Kidney capillary endothelial cell (primary cell): ENCODE data around the gene NUP214.
"Not testable (repeated sequence)": the region's sequence is repeated elsewhere in the genome, so short reads cannot be mapped to it uniquely, and the experiment has no call there.

Experiments
- DNase-seq: peaks from one replicate; pipeline ENCODE4 v3.0.0-alpha.2; 2018; ENCODE audit warnings: low spot score

Gene NUP214

GRCh38 chr9:131193051-131193450 is 67.7 kb downstream of the NUP214 start:
- no peak for DNase-seq

GRCh38 chr9:131194762-131195161 is 69.4 kb downstream of the NUP214 start:
- no peak for DNase-seq

GRCh38 chr9:131197160-131197911 is 72.0 kb downstream of the NUP214 start:
- DNase-seq: no peak

- DNase-seq: no peak
These were observed 72.8 kb downstream of the NUP214 start for GRCh38 chr9:131198041-131198715.

DNA sequence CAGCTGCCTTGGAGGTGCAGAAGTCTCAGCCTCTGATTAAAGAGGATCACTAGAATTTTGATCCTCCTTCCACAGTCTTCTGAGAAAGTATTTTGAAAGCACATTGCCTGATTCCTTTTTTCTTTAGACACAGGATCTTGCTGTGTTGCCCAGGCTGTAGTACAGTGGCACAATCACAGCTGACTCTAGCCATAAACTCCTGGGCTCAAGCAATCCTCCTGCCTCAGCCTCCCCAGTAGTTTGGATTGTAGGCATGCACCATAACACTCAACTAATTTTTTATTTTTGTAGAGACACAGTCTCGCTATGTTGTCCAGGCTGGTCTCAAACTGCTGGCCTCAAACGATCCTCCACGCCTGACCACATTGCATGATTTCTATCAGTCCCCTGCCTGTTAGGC is 76.5 kb downstream of the NUP214 start:
- DNase-seq: no peak

DNA sequence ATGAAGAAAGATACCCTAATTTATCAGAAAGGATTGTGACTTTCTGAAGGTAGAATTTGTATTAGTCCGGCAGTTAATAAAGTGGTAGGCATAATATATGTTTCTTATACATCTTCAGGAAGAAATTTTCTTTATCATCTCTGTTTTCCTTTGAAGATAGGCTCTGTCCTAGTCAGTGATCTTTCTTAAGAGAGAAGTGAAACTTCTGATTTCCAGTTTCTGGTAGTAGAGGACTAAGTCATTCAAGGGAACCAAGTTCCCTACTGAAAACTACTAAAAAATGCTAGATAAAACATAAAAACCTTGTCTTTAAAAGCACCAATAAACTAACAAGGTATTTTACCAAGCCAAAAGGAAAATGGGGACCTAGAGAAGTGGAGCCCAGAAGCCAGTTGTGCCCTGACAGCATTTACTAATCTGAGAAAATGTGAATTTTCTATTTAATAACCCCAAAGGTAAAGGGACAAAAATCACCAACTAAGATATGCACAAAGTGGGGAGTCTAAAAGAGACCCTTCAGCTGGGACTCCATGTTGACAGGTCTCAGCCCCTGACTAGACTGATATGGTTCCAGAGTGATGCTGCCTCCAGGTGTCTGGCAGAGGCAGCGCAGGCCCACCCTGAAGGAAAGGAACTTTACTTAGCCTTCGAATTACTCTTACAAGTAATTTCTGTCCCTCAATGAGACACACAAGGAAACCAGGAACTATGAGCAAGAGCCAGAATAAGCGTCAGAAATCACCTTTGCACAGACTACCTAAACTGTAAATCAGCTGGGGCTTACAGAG is 78.2 kb downstream of the NUP214 start:
- DNase-seq: no peak

DNA sequence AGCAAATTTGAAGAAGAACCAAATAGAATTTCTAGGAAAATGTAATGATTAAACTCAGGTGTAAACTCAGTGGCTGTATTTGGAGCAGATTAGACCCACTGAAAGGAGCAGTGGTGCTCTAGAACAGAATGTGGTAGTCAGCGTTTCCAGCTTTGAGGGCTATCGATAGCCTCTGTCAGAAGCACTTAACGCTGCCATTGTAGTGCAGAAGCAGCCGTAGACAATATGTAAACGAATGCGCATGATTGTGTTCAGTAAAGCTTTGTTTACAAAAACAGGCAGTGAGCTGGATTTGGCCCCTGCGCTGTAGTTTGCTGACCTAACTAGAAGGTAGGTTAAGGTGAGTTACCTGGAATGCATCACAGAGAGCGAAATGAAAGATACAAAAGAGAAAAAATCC is 78.9 kb downstream of the NUP214 start:
- DNase-seq: no peak

- DNase-seq: no peak
These were observed 81.1 kb downstream of the NUP214 start for GRCh38 chr9:131206495-131206894.

DNA sequence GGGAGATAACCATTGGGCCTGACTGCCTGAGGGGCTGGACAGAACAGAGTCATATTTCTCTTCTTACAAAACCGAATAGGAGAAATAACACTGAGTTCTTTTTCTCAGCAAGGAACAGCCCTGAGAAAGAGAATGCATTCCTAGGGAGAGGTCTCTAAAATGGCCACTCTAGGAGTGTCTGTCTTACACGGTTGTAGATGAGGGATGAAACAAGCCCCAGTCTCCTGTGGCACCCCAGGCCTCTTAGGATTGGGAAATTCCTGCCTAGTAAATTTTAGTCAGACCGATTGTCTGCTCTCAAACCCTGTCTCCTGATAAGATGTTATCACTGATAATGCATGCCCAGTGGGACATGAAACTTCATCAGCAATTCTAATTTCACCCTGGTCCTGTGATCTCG is 86.5 kb downstream of the NUP214 start:
- not testable (repeated sequence) for DNase-seq

DNA sequence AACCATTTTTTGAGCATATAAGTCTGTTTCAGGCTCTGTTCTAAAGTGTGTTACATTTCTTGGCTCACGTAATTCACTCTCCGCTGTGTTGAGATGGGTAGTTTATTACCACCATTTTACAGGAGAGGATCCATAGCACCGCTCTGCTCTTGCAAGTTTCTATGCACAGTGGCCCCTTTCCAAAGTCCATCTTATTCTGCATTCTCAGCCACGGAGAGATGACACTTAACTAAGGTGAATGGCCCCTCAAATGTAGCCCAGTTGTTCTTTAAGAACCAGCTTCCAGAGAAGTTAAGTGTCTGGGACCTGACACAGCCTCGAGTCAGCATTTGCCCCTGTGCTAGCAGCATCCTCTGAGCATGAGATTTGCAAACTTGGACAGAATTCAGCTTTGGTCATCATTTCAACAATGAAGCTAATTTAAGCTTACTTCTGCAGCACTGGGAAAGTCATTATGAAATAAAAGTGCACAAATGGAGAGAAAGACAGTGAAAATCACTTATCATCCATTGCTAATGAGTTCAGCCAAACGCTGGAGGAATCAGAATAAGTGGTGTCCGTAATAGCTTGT is 89.0 kb downstream of the NUP214 start:
- DNase-seq: peak; percentile 38

DNA sequence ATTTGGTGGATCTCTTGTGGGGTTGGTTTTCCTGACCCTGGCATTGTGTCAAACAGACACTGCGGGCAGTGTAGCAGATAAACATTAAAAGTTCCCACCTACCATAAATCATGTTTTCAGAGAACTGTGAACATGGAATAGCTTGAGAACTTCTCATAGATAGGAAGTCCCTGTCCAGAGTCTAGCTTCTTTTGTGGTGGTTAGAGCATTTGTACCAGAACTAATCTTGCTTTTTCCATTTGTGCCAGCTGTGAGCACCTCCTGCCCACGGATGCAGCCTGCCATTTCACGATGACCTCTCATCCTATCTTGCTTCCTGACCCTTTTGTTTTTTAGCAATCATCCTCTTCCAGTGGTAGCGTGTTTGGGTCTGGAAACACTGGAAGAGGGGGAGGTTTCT is 89.5 kb downstream of the NUP214 start:
- peak; percentile 54 for DNase-seq

GRCh38 chr9:131216806-131217205 is 91.4 kb downstream of the NUP214 start:
- DNase-seq: peak; percentile 61

DNA sequence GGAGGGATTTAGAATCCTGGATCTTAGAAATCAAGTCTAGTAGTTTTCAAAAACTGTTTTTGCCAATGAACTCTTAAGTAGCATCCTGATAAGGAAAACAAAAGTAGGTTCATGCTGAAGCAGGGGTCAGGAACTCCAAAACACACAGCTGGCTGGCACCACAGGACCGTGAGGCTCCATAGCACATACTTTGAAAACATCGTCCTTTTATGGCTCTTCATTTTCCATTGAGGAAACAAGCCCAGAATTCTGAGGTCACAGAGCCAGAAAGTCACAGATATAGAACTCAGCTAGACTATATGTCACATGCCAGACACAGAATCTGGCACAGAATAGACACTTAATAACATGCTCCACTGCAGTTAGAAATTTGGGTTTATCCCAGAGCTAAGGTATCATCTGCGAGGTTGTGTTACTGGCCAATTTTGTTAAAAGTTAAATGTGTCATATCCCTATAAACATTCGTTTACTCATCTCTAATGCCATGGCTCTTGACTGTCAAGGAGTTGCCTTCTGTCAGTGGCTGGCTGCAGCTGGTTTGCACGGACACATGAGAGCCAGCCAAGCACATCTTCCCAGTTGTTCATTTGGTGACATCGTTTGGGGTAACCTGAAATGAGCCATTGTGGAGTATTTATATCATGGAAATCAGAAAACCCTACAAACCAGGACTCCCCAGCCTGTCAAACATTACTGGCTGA is 92.1 kb downstream of the NUP214 start:
- DNase-seq: no peak

- no peak for DNase-seq
These were observed 93.0 kb downstream of the NUP214 start for GRCh38 chr9:131218370-131218769.

DNA sequence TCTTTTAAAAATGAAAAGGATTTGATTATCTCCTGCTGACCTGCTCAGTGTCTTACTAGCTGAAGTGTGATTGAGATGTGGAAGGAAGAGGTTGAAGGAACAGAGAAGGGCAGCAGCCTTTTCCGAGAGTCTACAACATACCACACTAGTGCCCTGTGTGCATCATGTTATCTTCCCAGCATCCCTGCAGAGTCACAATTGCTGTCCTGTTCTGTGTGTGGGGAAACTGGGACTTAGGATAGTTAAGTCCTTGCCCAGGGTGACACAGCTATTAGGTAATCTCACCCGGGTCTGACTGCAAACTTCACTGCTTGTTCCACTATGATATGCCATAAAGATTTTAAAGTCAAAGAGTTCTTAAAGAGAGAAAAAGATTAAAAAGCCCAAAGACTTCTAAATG is 95.1 kb downstream of the NUP214 start:
- DNase-seq: no peak

DNA sequence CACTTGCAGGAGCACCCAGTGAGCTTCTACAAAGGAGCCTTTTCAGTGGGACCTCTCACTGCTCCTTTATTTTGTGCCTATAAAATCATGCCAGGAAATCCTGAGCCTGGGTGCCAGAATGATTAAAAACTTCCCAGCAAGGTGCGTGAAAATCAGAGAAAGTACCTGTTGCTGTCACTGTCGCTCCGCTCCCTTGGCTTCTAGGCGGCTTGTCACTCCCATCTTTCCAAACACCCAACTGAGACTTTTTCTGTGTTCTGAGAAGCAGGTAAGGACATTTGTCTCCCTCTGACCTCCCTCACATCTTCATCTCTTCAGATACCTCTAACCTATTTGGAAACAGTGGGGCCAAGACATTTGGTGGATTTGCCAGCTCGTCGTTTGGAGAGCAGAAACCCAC is 97.1 kb downstream of the NUP214 start:
- no peak for DNase-seq

- DNase-seq: no peak
These were observed 100.8 kb downstream of the NUP214 start for GRCh38 chr9:131226226-131226625.

- DNase-seq: no peak
These were observed 101.9 kb downstream of the NUP214 start for GRCh38 chr9:131227112-131227958.

DNA sequence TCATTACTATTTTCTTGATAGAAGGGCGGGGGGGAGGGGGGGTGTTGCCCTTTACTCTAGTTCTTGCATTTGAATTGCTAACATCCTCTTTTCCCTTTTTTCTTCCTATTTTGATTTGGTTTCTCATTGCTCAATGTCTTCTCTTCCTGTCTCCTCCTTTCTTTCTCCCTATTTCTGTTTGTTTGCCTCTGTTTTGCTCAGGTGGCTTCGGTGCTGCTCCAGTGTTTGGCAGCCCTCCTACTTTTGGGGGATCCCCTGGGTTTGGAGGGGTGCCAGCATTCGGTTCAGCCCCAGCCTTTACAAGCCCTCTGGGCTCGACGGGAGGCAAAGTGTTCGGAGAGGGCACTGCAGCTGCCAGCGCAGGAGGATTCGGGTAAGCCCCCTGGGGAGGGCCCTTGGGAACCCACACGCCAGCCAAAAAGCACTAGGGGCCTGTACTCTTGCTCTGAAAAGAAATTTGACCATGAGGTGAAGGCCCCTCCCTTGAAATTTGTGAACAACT is 102.6 kb downstream of the NUP214 start:
- no peak for DNase-seq

DNA sequence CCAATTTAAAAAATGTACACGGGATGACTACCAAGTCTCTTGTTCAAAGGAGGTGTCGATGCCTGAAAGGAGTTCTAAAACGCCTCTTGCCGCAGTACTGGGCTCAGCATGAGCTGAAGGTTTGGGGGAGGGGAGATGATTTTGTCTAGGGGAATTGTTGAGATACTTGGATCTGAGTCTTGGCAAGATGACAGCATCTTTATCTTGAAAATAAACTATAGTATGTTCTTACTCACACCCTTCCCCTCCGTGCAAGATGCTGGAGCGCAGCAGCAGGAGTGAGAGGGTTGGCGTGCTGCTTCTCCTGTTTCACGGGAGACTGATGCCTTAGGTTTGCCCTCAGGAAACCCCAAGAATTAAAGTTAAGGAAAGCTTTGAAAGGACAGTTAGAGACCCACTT is 103.6 kb downstream of the NUP214 start:
- DNase-seq: no peak

DNA sequence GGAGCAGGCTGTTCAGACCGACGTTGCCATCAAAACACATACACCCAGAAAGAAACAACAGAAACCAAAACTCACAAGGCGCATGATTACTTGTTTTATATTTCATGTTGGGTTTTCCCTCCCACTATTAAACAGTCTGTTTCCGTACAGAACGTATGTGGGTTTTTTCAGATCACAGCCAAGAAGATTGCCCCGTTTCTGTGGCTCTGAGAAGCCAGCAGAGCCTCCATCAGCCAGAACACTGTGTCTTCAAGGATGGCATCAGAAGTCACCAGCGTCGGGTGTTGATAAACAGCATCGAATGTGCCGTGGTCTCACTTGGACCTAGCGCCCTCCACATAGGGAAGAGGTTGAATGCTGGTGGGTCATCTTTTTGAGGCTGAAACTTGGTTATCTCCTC is 108.2 kb downstream of the NUP214 start:
- no peak for DNase-seq
